Measurements from ENCODE around the gene INCA1.

Gene INCA1

GRCh38 chr17:4969551-4970173 is 27.7 kb downstream of the INCA1 start:
- peak; percentile 66 for DNase-seq

GRCh38 chr17:4969047-4969550 is 28.2 kb downstream of the INCA1 start:
- peak; percentile 67 for DNase-seq

GRCh38 chr17:4968486-4969046 is 28.8 kb downstream of the INCA1 start:
- DNase-seq = peak; percentile 60

- DNase-seq = peak; percentile 94
These were observed 29.5 kb downstream of the INCA1 start, which contains the start of gene SPAG7 for GRCh38 chr17:4967539-4968485. SPAG7 (minus strand) TSS chr17:4967817; CDS start chr17:4967804, 13 bp downstream.

GRCh38 chr17:4966844-4967538 is 30.3 kb downstream of the INCA1 start:
- DNase-seq = peak; percentile 92

GRCh38 chr17:4965311-4965986 is 31.9 kb downstream of the INCA1 start:
- DNase-seq = no peak

GRCh38 chr17:4960279-4960922 is 36.9 kb downstream of the INCA1 start:
- no peak for DNase-seq

- DNase-seq = no peak
These were observed 37.9 kb downstream of the INCA1 start for GRCh38 chr17:4959261-4959965.

GRCh38 chr17:4958102-4958501 is 39.2 kb downstream of the INCA1 start:
- DNase-seq = no peak

- DNase-seq = peak; percentile 69
These were observed 40.7 kb downstream of the INCA1 start for GRCh38 chr17:4956493-4957061.

GRCh38 chr17:4955091-4955490 is 42.2 kb downstream of the INCA1 start:
- no peak for DNase-seq

- DNase-seq = no peak
These were observed 43.8 kb downstream of the INCA1 start for GRCh38 chr17:4953451-4953961.

- no peak for DNase-seq
These were observed 45.8 kb downstream of the INCA1 start for GRCh38 chr17:4951486-4951885.

GRCh38 chr17:4950746-4951204 is 46.5 kb downstream of the INCA1 start, which contains the start of gene ENO3:
ENO3 (plus strand) TSS chr17:4951119; CDS start chr17:4951830, 711 bp downstream.
- no peak for DNase-seq

GRCh38 chr17:4950075-4950745 is 47.1 kb downstream of the INCA1 start:
- peak; percentile 60 for DNase-seq

GRCh38 chr17:4949321-4950074 is 47.8 kb downstream of the INCA1 start:
- peak; percentile 82 for DNase-seq

- DNase-seq = peak; percentile 85
These were observed 48.4 kb downstream of the INCA1 start for GRCh38 chr17:4948931-4949320.

GRCh38 chr17:4948166-4948930 is 49.0 kb downstream of the INCA1 start, which contains the start of gene PFN1:
PFN1 (minus strand) TSS chr17:4948530; CDS start chr17:4948394, 136 bp downstream.
- peak; percentile 95 for DNase-seq

Data from activated CD4-positive, alpha-beta T cell treated with anti-CD3 and anti-CD28 coated beads for 48 hours (primary cell).